ENCODE measurements around the gene JKAMP. TPM values are rescaled to one million over a fixed set of nuclear protein-coding genes. Genes with fewer than 3 reads are reported as not detected.

JKAMP gene, protein sequence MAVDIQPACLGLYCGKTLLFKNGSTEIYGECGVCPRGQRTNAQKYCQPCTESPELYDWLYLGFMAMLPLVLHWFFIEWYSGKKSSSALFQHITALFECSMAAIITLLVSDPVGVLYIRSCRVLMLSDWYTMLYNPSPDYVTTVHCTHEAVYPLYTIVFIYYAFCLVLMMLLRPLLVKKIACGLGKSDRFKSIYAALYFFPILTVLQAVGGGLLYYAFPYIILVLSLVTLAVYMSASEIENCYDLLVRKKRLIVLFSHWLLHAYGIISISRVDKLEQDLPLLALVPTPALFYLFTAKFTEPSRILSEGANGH
- 77.4 and 94.9 TPM in 2 replicates for total RNA-seq

- Histone ChIP-seq H3K4me1 (ENCODE audit: insufficient read depth, low read length) (peaks cover 46% of the 10 kb centered on the region), H3K4me2 (ENCODE audit: insufficient read depth, low read length) (peak within 1 kb of the TSS; percentile 88), H3K27ac (ENCODE audit: low read depth, low read length) (peak within 1 kb of the TSS; percentile 97), H3K36me3 (ENCODE audit: insufficient read depth, low read length) (peaks cover 18% of the 10 kb centered on the region), H2AFZ (ENCODE audit: low read length) (peak within 1 kb of the TSS; percentile 82), H4K20me1 (ENCODE audit: insufficient read depth, low read length) (peaks cover 16% of the 10 kb centered on the region), H3K27me3 (ENCODE audit: insufficient read depth, low read length) (no peaks in the 10 kb centered on the region), H3K9me3 (ENCODE audit: low read depth, low read length) (no peaks in the 10 kb centered on the region), H3K4me3 (ENCODE audit: insufficient read depth, low read length) (peak within 1 kb of the TSS; percentile 80), H3K79me2 (ENCODE audit: insufficient read depth, low read length) (peaks cover 79% of the 10 kb centered on the region)
- peak; percentile 96 for DNase-seq (ENCODE audit: insufficient read length, low spot score, missing footprints)
- TF ChIP-seq, protein P1, sequence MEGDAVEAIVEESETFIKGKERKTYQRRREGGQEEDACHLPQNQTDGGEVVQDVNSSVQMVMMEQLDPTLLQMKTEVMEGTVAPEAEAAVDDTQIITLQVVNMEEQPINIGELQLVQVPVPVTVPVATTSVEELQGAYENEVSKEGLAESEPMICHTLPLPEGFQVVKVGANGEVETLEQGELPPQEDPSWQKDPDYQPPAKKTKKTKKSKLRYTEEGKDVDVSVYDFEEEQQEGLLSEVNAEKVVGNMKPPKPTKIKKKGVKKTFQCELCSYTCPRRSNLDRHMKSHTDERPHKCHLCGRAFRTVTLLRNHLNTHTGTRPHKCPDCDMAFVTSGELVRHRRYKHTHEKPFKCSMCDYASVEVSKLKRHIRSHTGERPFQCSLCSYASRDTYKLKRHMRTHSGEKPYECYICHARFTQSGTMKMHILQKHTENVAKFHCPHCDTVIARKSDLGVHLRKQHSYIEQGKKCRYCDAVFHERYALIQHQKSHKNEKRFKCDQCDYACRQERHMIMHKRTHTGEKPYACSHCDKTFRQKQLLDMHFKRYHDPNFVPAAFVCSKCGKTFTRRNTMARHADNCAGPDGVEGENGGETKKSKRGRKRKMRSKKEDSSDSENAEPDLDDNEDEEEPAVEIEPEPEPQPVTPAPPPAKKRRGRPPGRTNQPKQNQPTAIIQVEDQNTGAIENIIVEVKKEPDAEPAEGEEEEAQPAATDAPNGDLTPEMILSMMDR (IDR thresholded peaks at IDR 0.05; ENCODE audit: extremely low read depth, low read depth, low read length), result peak; percentile 47
These were observed at the start of gene JKAMP, which contains the start of gene L3HYPDH for GRCh38 chr14:59483819-59484638. JKAMP (plus strand) TSS chr14:59484517; CDS start chr14:59484590, 73 bp downstream. L3HYPDH (minus strand) TSS chr14:59484408; CDS start chr14:59484316, 92 bp downstream.

GRCh38 chr14:59435101-59435500, 49.2 kb upstream of the JKAMP start:
- Histone ChIP-seq H3K4me2 (ENCODE audit: insufficient read depth, low read length) (no peak overlapping the region), H3K9me3 (ENCODE audit: low read depth, low read length) (no peaks in the 10 kb centered on the region), H3K36me3 (ENCODE audit: insufficient read depth, low read length) (no peaks in the 10 kb centered on the region), H3K27ac (ENCODE audit: low read depth, low read length) (no peak overlapping the region), H3K4me3 (ENCODE audit: insufficient read depth, low read length) (no peak overlapping the region), H2AFZ (ENCODE audit: low read length) (no peak overlapping the region), H4K20me1 (ENCODE audit: insufficient read depth, low read length) (no peaks in the 10 kb centered on the region), H3K27me3 (ENCODE audit: insufficient read depth, low read length) (no peaks in the 10 kb centered on the region), H3K79me2 (ENCODE audit: insufficient read depth, low read length) (no peaks in the 10 kb centered on the region), H3K4me1 (ENCODE audit: insufficient read depth, low read length) (peaks cover 23% of the 10 kb centered on the region)
- TF ChIP-seq, protein P1 (IDR thresholded peaks at IDR 0.05; ENCODE audit: extremely low read depth, low read depth, low read length), result no peak
- no peak for DNase-seq (ENCODE audit: insufficient read length, low spot score, missing footprints)

- H3K36me3 ChIP-seq (ENCODE audit: insufficient read depth, low read length), result no peaks in the 10 kb centered on the region
- no peak overlapping the region for H3K4me3 ChIP-seq (ENCODE audit: insufficient read depth, low read length)
- no peaks in the 10 kb centered on the region for H3K9me3 ChIP-seq (ENCODE audit: low read depth, low read length)
- TF ChIP-seq, protein P1 (IDR thresholded peaks at IDR 0.05; ENCODE audit: extremely low read depth, low read depth, low read length), result no peak
- no peaks in the 10 kb centered on the region for H3K79me2 ChIP-seq (ENCODE audit: insufficient read depth, low read length)
- peaks cover 26% of the 10 kb centered on the region for H3K4me1 ChIP-seq (ENCODE audit: insufficient read depth, low read length)
- H4K20me1 ChIP-seq (ENCODE audit: insufficient read depth, low read length), result no peaks in the 10 kb centered on the region
- no peak overlapping the region for H3K4me2 ChIP-seq (ENCODE audit: insufficient read depth, low read length)
- H3K27ac ChIP-seq (ENCODE audit: low read depth, low read length), result no peak overlapping the region
- H3K27me3 ChIP-seq (ENCODE audit: insufficient read depth, low read length), result no peaks in the 10 kb centered on the region
- no peak for DNase-seq (ENCODE audit: insufficient read length, low spot score, missing footprints)
- H2AFZ ChIP-seq (ENCODE audit: low read length), result no peak overlapping the region
These were observed 48.3 kb upstream of the JKAMP start for GRCh38 chr14:59435987-59436386.

GRCh38 chr14:59438195-59438647, 46.1 kb upstream of the JKAMP start:
- Histone ChIP-seq H3K4me2 (ENCODE audit: insufficient read depth, low read length) (peak overlapping the region; percentile 31), H3K36me3 (ENCODE audit: insufficient read depth, low read length) (no peaks in the 10 kb centered on the region), H2AFZ (ENCODE audit: low read length) (no peak overlapping the region), H3K79me2 (ENCODE audit: insufficient read depth, low read length) (no peaks in the 10 kb centered on the region), H3K9me3 (ENCODE audit: low read depth, low read length) (no peaks in the 10 kb centered on the region), H3K4me1 (ENCODE audit: insufficient read depth, low read length) (peaks cover 26% of the 10 kb centered on the region), H4K20me1 (ENCODE audit: insufficient read depth, low read length) (no peaks in the 10 kb centered on the region), H3K27ac (ENCODE audit: low read depth, low read length) (peak overlapping the region; percentile 59), H3K4me3 (ENCODE audit: insufficient read depth, low read length) (no peak overlapping the region), H3K27me3 (ENCODE audit: insufficient read depth, low read length) (no peaks in the 10 kb centered on the region)
- TF ChIP-seq, protein P1 (IDR thresholded peaks at IDR 0.05; ENCODE audit: extremely low read depth, low read depth, low read length), result no peak
- DNase-seq (ENCODE audit: insufficient read length, low spot score, missing footprints), result no peak
